NT2/D1 (cell line): Measurements from ENCODE around the gene SLC2A6.

Experiments used
- DNase-seq: peaks from one replicate; pipeline ENCODE4 v3.0.0-alpha.2; 2011; ENCODE audit warnings: low read depth, low spot score
- H3K27me3 ChIP-seq: 2 replicates; pipeline ENCODE4 v1.6.0; 2011; ENCODE audit warnings: mild to moderate bottlenecking; ENCODE audit not compliant: insufficient read length, insufficient read depth
- H3K36me3 ChIP-seq: 2 replicates; pipeline ENCODE4 v1.6.1; 2011; ENCODE audit warnings: mild to moderate bottlenecking, low read length, mixed read lengths; ENCODE audit not compliant: insufficient read depth, insufficient read length
- H3K4me1 ChIP-seq: 2 replicates; pipeline ENCODE4 v1.5.1; 2011; ENCODE audit not compliant: insufficient read depth, insufficient read length
- H3K4me3 ChIP-seq: 2 replicates; pipeline ENCODE4 v1.5.1; 2011; ENCODE audit warnings: low read depth; ENCODE audit not compliant: insufficient read length
- H3K9ac ChIP-seq: 2 replicates; pipeline ENCODE4 v1.6.0; 2011; ENCODE audit warnings: low read depth; ENCODE audit not compliant: insufficient read length
- H3K9me3 ChIP-seq: 2 replicates; pipeline ENCODE4 v1.5.1; 2011; ENCODE audit warnings: mild to moderate bottlenecking, low read length; ENCODE audit not compliant: insufficient read depth
- SUZ12 ChIP-seq: IDR thresholded peaks from 2 replicates; pipeline ENCODE4 v1.6.1; 2011; ENCODE audit not compliant: insufficient read length, insufficient read depth; ENCODE audit errors: extremely low read depth
- YY1 ChIP-seq: IDR thresholded peaks from 2 replicates; pipeline ENCODE4 v1.6.1; 2011; ENCODE audit not compliant: insufficient read length, insufficient read depth
- ZNF274 ChIP-seq: IDR thresholded peaks from 2 replicates; pipeline ENCODE4 v1.6.1; 2011; ENCODE audit warnings: mild to moderate bottlenecking, low read depth, low read length

Gene SLC2A6

GRCh38 chr9:133513214-133514100, 34.6 kb upstream of the SLC2A6 start:
- Histone ChIP-seq H3K4me3 (no peak overlapping the region), H3K27me3 (no peaks in the 10 kb centered on the region), H3K9me3 (no peaks in the 10 kb centered on the region), H3K9ac (no peak overlapping the region), H3K36me3 (no peaks in the 10 kb centered on the region), H3K4me1 (peaks cover 16% of the 10 kb centered on the region)
- TF ChIP-seq SUZ12 (no peak), YY1 (no peak), ZNF274 (no peak)
- DNase-seq = no peak

GRCh38 chr9:133512253-133513213, 33.6 kb upstream of the SLC2A6 start:
- TF ChIP-seq SUZ12 (no peak), YY1 (no peak), ZNF274 (no peak)
- Histone ChIP-seq H3K4me1 (peaks cover 20% of the 10 kb centered on the region), H3K4me3 (no peak overlapping the region), H3K9ac (no peak overlapping the region), H3K9me3 (no peaks in the 10 kb centered on the region), H3K27me3 (peaks cover 8% of the 10 kb centered on the region), H3K36me3 (no peaks in the 10 kb centered on the region)
- no peak for DNase-seq

- Histone ChIP-seq H3K4me1 (peaks cover 24% of the 10 kb centered on the region), H3K27me3 (peaks cover 17% of the 10 kb centered on the region), H3K4me3 (no peak overlapping the region), H3K9me3 (no peaks in the 10 kb centered on the region), H3K36me3 (no peaks in the 10 kb centered on the region), H3K9ac (no peak overlapping the region)
- DNase-seq = no peak
- no peak for TF ChIP-seq SUZ12
- TF ChIP-seq ZNF274 = no peak
- no peak for TF ChIP-seq YY1
Measured at GRCh38 chr9:133511607-133512006, 32.7 kb upstream of the SLC2A6 start.

GRCh38 chr9:133510926-133511505, 32.1 kb upstream of the SLC2A6 start:
- TF ChIP-seq YY1 (no peak), SUZ12 (no peak), ZNF274 (no peak)
- peaks cover 17% of the 10 kb centered on the region for H3K27me3 ChIP-seq
- no peak overlapping the region for H3K9ac ChIP-seq
- peaks cover 24% of the 10 kb centered on the region for H3K4me1 ChIP-seq
- no peak overlapping the region for H3K4me3 ChIP-seq
- no peaks in the 10 kb centered on the region for H3K9me3 ChIP-seq
- H3K36me3 ChIP-seq = no peaks in the 10 kb centered on the region
- DNase-seq = no peak

DNA sequence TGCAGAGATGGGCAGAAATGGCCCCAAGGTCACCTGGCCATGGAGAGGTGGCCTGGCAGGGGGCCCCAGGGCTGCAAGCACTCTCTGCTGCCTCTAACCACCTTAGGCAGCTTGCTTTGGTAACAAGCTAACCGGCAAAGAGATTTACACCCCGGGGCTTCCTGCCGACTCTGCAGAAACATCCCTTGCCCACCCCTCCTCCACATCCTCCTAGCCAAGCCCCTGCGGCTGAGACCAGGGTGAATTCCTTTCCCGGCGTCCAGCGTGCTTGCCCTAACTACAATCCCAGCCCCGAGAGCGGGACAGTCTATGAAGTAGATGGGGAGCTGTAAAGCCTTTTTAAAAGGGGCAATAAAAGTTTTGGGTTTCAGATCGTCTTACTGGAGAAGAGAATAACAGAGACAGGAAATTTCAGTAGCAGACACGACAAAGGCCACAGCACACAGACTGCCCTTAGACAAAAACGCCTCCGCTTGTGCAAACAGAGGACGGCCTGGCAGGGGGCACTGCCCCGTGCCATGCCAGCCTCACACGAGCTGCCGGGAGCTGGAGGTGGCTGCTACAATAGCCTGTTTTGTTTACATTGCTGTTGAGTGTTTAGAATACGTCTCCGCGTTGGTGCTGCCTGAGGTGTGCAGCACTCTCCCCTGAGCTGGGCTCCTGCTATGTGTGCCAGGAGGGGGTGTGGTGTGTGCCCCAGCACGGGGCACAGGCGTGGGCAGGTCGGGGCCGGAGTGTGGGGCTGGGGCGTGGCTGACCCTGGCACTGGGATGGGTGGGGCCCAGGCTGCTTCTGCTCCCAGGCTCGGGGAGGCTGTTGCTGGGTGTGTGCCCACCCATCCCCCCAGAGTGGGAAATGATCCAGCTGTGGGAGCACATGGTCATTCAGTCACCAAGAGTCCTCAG, 30.5 kb upstream of the SLC2A6 start:
- Histone ChIP-seq H3K9ac (peak overlapping the region; percentile 72), H3K27me3 (peaks cover 17% of the 10 kb centered on the region)
- peak; percentile 83 for DNase-seq

GRCh38 chr9:133508046-133508445, 29.1 kb upstream of the SLC2A6 start:
- TF ChIP-seq ZNF274 (no peak), YY1 (no peak), SUZ12 (no peak)

More for the DNA sequence above, 30.5 kb upstream of the SLC2A6 start:
- Histone ChIP-seq H3K4me1 (peaks cover 22% of the 10 kb centered on the region), H3K9me3 (no peaks in the 10 kb centered on the region), H3K36me3 (no peaks in the 10 kb centered on the region), H3K4me3 (peak overlapping the region; percentile 6)
- TF ChIP-seq SUZ12 = no peak
- no peak for TF ChIP-seq ZNF274
- no peak for TF ChIP-seq YY1

More at GRCh38 chr9:133508046-133508445, 29.1 kb upstream of the SLC2A6 start:
- no peaks in the 10 kb centered on the region for H3K36me3 ChIP-seq
- peaks cover 19% of the 10 kb centered on the region for H3K4me1 ChIP-seq
- DNase-seq = no peak
- no peak overlapping the region for H3K9ac ChIP-seq
- no peak overlapping the region for H3K4me3 ChIP-seq
- peaks cover 17% of the 10 kb centered on the region for H3K27me3 ChIP-seq
- no peaks in the 10 kb centered on the region for H3K9me3 ChIP-seq
